NCI-H1694 treated with DMSO at 0.1 percent for 48 hours (cell line): ENCODE data around the gene PHF3.

Experiments
- DNase-seq: peaks from one replicate; lab custom pipeline; 2025; lab: John Stamatoyannopoulos, UW

The PHF3 gene

DNA sequence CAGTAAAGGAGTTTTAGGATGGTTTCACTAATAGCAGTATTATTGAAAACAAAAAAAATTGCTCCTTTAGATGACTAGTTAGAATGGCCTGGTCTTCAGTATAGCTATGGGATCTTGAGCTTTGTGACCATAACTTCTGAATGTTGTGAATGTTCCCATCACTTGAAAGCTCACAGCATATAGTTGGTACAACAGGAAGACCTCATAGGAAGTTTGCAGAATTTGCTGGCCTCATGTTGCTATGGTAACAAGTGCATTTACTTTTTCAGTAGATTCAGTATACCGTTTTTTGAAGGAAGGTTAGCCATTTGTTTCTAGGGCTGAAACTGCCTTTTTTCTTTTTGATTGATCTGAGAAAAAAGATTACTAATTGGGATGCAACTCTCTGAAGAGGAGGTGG lies 8.3 kb downstream of the PHF3 start:
- no peak for DNase-seq

DNA sequence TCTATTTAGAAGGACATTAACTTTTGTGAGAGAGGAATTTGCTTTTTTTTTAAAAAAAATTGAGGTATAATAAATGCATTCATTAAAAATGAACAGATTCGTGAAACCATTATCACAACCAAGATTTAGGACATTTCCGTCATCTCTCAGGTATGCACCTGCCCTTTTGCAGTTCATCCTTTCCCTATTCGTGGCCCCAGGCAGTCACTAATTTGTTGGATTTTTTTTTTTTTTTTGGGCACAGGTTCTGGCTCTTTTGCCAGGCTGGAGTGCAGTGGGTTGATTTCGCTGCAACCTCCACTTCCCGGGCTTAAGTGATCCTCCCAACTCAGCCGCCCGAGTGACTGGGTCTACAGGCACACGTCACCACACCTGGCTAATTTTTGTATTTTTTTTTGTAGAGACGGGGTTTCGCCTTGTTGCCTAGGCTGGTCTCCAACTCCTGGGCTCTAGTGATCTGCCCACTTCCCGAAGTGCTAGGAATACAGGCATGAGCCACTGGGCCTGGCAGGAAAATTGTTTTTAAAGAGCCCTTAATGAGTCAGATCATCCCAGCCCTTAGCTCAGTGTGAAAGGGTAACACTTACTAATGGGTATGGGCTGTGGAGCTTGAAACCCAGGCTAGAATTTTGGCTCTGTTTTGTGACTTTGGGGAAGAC lies 9.2 kb downstream of the PHF3 start:
- no peak for DNase-seq

DNA sequence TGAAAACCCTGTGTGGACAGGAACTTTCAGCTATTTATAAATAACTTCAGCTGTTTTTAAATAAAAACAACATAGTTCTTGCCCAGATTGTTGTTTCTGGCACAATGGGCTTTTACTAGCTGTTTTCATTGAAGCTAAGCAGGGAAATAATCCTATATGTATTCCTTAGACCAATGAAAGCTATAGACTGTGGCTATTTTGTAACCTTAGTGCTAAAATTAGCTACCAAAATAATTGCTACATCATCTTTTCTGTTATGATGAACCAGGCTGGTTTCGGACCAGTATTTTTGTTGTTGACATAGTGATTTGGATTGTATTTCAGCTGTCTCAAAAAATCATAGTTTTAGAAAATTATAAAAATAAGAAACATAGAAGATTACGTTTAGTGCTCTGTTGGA lies 13.7 kb downstream of the PHF3 start:
- no peak for DNase-seq

DNA sequence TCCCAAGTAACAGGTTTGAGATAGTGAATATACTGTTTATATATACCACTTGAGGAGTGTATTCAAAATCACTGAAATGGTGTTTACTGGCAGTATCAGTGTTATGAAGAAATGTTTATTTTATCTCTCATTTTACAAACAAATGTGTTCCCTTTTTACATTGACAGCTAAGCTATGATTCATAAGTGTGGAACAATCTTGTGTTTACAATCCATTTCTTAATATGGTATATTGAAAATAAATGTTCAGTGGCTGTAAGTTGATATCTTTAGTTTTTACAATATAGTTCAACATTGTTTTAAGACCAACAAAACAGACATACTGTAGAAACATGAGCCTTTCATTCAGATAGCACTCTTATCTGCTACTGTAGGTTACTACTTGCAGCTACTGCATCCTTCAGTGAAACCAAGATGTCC lies 14.3 kb downstream of the PHF3 start:
- DNase-seq, result no peak

DNA sequence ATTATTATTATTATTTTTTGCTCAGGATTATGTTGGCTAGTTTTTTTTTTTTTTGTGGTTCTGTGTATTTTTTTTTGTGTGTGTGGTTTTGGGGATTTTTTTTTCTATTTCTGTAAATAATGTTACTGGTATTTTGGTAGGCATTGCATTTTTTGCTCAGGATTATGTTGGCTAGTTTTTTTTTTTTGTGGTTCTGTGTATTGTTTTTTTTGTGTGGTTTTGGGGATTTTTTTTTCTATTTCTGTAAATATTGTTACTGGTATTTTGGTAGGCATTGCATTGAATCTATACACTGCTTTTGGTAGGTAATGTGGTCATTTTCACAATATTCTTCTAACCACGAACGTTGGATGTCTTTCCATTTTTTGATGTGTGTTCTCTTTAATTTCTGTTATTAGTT lies 17.4 kb downstream of the PHF3 start:
- DNase-seq, result no peak

DNA sequence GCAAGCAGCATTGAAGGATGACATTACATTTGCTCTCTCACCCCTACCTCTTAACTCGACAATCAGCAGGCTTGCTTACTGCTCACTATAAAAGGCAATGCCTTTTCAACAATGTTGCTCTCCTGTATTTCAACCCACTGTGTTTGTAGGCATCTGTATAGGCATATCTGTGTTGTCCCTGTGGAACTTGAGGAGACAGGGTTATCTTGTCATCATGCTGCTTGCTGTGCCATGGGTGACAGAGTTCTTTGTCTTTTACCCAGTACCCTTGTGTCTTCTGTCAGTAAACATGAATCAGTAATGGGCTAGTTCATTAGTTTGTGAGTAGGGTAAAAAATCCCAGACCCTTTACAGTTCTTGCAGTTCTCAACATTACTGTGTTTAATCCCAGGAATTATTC lies 25.2 kb downstream of the PHF3 start:
- DNase-seq, result no peak

DNA sequence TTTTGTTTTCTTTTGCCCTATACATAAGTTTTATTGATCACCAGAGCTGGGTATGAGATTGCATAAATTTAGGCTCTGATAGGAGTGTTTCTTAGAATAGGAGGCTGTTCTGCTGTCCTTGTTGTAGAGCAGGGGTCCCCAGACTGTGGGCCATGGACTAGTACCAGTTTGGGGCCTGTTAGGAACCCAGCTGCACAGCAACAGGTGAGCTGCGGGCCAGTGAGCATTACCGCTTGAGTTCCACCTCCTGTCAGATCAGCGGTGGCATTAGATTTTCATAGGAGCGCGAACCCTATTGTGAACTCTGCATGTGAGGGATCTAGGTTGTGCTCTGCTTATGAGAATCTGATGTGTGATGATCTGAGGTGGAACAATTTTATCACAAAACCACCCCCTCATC lies 26.2 kb downstream of the PHF3 start:
- DNase-seq, result no peak

DNA sequence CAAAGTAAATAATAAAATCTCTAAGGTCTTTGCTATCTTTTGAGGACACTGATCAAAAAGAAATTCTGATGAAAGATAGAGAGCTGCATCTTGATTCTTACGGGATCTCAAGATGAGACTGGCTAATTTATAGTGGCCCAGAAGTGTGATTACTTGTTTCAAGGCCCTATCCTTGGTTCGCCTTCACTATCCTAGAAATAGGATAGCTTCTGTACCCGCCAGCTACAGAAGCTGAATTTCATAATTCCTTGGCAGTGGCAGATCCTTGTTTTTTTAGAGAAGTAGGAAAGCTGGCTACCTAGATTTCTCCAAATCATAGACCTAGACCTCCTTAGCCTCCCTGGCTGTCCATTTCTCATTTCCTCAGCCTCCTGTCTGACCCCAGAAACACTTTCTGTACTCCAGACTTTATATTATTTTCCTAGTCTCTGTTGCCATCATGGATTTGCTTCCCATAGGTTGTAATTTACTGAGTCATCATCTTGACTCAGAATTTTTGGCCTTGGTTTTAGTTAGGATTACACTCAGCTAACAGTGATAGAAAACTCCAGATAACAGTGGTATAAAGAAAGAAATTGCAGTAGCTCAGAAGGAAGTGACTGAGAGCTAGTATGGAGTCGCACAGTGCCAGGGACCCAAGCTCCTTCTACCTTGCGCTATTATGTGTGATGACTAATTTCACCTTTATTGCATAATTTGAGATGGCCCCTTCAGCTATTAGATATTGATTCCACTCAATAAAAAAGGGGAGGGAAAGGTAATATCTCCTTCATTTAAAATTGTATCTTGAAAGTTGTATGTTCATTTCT lies 27.7 kb downstream of the PHF3 start:
- DNase-seq, result no peak

DNA sequence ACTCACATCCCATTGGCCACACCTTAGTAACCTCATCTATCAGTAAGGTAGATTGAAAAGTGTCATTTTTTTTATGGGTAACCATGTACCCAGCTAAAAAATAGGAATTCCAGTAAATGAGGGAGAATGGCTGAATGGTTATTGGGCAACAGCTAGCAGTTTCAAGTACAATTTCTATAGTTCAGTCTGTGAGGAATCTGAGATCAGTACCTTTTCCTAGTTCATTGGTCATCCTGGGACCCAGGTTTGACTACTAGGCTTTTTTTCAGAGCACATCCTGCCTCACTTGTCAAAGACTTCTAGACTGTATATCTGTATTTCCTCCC lies 28.3 kb downstream of the PHF3 start:
- DNase-seq, result no peak

DNA sequence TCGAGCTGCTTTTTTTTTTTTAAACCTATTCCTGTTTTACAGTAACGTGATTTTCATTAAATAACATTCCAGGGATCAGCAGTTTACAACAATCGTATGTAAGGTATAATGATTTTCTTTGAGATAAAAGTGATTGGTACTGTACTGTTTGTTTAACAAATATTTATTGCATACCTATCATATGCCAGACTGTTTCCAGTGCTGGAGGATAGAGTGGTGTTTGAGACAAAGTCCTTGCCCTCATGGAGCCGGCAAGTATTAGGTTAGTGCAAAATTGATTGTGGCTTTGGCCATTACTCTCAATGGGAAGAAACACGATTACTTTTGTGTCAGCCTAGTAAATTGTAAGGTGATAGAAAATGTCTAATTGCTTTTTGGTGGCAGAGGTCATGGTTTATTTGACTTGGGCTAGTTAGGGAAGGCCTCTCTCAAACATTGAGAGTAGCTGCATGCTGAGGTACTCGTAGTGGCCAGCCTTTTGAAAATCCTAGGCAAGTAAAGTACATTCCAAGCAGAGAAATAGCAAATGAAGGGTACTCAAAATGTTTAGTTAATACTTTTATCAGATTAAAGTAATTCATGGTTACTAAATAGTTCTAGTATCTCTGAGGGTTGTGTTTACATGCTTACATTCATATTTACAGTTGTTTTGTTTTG lies 35.6 kb downstream of the PHF3 start:
- DNase-seq, result no peak

DNA sequence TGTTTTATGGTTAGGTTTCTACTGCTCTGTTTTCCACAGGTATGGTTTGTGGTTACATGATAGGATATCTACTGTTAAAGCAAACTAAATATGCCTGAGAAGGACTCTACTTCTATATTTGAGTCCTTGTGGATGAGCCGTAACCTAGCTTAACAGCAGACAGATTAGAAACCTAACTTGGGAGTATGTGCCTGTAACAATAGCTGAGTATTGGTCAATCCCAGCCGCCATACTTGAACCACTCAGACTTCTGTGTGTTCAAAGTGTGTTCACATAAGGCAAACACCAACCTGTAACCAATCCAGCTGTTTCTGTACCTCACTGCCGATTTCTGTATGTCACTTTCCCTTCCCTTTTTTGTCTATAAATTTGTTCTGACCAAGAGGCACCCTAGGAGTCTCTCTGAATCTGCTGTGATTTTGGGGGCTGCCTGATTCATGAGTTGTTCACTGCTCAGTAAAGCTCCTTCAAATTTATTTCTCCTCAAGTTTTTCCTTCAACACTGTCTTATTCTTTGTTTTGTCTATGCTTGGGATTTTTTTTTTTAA lies 37.1 kb downstream of the PHF3 start:
- no peak for DNase-seq

DNA sequence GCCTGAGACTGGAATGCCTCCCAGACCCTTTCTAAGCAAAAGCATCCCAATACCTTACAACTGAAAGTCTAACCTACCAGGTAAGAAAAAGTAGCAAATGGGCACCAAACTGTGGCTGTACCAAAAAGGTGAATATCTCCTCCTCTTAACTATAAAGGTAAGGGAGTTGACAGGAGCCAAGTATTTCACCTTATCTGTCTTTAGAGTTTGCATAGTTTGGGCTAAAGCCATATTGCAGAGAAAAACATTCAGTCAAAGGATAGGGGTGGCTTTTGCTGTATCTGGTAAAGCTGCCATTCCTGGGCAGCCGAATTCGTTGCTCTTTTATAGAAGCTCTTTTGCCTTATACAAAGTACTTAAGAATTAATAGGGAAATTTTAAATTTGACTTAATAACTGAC lies 38.1 kb downstream of the PHF3 start:
- DNase-seq, result no peak

DNA sequence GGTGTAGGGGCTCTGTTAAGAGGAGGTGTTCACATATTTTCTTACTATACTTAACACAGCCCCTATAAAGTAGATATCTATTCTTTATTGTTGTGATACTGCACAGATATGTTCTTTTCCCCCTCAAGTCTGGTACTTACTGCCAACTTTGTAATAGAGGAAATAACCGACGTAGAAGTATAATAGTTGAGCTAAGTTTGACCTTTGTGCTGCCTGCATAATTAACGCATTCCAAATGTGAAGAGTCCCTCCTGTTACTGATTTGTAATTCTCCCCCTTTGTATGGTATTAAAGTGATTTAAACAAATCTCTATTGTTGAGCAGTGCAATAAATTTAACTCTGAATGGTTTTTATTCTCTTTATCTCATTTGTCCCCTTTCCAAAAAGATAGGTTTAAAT lies 39.0 kb downstream of the PHF3 start:
- no peak for DNase-seq

DNA sequence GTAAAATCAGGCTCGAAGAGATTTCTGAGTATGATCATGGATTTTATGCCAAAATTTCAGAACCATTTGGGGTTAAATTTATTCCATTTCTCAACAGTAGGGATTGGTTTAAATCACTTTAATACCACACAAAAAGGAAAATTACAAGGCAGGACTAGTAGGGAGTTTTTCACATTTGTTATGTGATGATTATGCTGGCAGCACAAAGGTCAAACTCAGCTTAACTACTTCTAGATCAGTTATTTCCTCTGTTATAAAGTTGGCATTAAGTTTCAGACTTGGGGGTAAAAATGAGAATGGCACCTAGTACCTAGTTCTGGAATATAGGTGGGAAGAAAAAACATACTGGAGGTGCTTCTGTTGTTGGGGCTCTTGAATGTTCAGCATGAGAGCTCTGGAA lies 39.5 kb downstream of the PHF3 start:
- no peak for DNase-seq

DNA sequence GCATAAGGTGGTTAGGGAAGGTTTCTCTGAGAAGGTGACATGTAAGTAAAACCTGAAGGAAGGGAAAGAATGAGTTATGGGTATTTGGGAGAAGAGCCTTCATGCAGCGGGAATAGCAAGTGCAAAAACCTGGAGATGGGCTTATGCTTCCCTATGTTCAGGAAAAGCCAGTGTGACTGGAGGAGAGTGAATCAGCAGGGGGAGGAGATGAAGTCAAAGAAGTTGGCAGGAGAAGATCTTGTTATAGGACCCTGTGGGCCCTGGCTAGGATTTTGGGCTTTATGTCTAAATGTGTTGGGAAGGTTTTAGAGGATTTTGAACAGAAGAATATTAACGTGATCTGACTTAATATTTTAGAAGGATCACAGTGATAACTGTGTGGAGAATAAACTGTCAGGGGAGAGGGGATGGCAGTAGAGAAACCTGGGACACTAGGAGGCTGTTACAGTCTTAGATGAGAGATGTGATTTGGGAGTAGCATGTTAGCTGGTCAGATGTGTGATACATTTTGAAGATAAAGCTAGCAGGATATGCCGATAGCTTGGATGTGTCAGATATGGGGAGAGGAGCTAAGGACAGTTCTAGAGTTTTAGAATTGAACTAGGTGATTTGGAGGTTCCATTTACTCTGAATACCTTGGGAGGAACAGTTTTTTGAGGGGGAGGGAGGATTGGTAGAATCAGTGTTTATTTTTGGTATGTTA lies 41.0 kb downstream of the PHF3 start:
- no peak for DNase-seq

DNA sequence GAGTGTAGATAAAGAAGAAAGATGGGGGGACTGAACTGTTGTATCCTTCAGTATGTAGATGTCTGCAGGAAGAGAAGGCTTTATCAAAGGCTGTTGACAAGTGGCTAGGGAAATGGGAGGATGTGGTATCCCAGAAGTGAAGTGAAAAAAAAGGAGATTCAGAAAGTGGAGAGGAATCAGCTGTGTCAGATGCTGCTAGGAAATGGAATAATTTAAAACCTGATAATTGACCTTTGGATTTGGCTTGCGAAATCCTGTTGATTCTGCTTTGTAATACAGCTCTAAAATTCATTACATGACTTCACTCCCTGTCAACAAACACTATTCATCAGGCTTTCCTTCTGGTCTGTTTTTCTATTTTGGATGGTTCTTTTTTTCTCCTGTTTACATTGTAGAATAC lies 41.7 kb downstream of the PHF3 start:
- DNase-seq, result no peak

DNA sequence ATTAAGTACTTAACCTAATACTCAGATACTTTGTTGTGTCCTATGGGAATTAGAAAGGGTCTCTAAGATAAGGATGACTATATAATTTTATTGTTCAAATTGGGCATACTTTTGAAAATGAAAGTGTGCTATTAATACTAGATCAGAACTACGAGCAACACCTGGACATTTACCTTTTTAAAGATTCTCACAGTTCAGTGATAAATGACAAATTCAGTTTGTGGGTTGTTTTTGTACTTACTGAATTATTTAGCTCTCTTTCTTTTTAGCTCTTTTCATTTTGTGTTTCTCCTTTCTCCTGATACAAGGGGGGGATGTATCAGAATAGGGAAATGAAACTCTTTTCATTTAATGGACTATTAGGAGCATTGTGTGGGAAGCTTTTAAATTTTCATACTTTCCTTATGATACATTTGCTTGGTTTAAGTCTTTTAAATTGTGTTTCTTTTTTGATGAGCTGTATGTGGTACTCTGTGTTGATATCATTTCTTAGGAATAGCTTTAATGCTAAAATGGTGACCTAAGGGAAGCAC lies 47.5 kb downstream of the PHF3 start:
- no peak for DNase-seq

DNA sequence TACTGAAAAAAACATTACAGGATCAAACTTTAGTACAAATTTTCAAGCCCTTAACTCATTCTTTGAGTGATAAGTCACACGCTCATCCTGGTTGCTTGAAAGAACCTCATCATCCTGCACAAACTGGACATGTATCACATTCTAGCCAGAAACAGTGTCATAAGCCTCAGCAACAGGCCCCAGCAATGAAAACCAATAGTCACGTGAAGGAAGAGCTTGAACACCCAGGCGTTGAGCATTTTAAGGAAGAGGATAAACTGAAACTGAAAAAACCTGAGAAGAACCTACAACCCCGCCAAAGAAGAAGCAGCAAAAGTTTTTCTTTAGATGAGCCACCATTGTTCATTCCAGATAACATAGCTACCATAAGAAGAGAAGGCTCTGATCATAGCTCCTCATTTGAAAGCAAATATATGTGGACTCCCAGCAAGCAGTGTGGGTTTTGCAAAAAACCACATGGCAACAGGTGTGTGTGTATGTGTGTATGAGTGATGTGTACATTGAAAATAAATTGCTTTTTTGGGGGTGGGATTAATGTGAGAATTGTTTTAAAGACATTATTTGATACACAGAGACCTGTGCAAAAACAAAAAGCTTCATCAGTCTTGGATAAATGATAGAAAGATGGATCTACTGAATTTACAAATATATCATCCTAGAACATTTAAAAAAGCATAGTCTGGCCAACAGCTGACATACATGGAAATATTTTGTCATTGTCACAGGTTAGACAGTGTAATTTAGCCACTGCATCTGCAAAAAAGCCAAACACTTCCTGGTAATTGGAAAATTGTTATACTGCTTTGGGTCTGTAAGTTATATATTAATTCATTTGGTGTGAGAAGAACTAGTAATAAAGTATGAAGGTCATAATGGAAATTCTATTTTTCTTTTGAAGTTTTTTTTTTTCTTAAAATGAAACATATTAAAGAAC lies 50.1 kb downstream of the PHF3 start:
- DNase-seq, result no peak

DNA sequence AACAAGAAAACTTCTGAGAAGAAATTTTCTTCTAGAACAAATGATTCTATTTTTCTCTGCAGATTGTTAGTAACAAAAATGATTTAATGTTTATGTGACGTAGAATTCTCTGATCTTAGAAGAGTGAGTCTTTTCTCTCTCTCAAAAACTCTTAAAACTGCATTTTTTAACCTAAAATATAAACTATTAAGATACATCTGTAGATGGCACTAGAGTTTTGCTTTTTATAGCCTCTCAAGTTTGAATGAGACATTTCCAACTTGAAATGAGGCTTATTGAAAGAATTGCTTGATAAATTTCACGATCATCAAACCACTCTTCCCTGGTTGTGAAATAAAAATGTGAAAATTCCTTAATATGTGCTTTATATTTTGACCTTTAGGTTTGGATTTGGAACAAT lies 53.8 kb downstream of the PHF3 start:
- DNase-seq, result no peak

DNA sequence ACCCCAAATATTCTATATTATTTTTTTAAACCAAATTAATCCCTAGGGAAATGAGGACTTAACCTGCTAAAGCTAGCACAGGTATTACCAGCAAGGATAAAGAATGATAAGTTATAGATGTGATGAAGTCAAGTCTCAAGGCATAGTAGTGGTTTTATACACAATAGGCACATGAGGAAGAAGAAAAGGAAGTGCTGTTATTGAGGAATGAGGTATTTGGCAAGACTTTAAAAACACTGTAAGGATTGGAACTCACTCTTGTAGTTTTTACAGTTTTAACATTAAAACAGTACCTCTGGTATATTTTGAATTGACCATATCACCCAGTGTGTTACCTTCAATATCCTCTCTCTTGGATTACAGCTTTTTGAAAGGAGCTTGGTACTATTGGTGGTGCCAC lies 54.6 kb downstream of the PHF3 start:
- DNase-seq, result no peak

DNA sequence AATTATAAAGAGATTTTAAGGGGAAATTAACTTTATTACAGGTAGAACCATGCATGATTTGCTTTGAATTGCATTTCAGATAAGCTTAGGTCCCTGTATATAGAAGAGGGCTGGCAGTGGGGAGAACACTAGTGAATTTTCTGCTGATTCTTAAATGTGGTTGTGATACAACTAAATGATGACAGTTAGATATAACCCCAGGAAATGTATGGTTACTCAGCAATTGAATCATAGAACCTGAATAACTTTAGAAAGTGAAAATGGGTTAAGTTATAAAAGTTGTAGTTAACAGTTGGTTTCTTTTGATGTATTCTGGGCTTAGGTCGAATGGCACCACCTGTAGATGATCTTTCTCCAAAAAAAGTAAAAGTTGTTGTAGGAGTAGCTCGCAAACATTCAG lies 70.1 kb downstream of the PHF3 start:
- no peak for DNase-seq
